ENCODE data around the gene PLCH2. TPM values are rescaled to one million over a fixed set of nuclear protein-coding genes. Genes with fewer than 3 reads are reported as not detected.

The PLCH2 gene
- total and polyA plus RNA-seq, 3 experiments from 2014 or later = 2.5 to 2.8 (median 2.5) TPM

DNA sequence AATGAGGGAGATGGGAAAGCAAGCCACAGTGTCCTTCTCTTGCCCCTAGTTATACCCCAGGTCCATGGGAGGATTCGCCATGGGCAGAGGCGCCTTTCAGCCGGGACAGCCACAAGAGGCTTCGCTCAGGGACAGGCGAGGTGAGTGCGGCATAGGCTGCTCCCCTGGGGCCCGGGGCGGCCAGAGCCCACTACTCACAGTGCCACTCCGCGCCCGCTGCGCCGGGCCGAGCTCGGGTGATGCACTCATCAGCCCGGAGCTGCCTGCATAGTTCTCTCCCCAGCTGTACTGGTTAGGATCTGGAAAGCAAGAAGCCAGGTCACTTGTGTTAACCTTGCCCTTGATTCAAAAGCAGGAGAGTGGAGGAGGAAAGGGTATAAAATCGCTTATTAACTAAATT, 41.9 kb downstream of the PLCH2 start:
- no peak overlapping the region for H3K4me3 Mint-ChIP-seq
- Histone ChIP-seq H3K27me3 (ENCODE audit: insufficient read depth, low read length, poor library complexity, severe bottlenecking) (no peaks in the 10 kb centered on the region), H3K4me3 (ENCODE audit: low read length) (no peak overlapping the region), H3K9me3 (ENCODE audit: low read length) (no peaks in the 10 kb centered on the region), H3K27ac (ENCODE audit: low read depth, low read length) (no peak overlapping the region), H3K36me3 (ENCODE audit: insufficient read depth, low read length) (peaks cover 77% of the 10 kb centered on the region), H3K4me1 (ENCODE audit: insufficient read depth, low read length) (peaks cover 5% of the 10 kb centered on the region)
- ChIA-PET CTCF (interaction anchor here (1.0 to 1.6 kb wide), 3 partner anchors 23 to 102 kb away, joined by 3 to 4 read pairs (median 3); no protein-coding TSS in a partner anchor), POLR2A (interaction anchor here (1.6 kb wide), 1 partner anchor 15 kb away, joined by 3 read pairs; no protein-coding TSS in a partner anchor)
- DNase-seq = no peak
- peaks cover 9 to 21% (median 10%) of the 10 kb centered on the region in 3 donors for H3K4me1 Mint-ChIP-seq
- H3K27me3 Mint-ChIP-seq = no peaks in the 10 kb centered on the region
- no peaks in the 10 kb centered on the region for H3K9me3 Mint-ChIP-seq
- no peak overlapping the region for H3K27ac Mint-ChIP-seq
- peaks cover 0 to 73% (median 4%) of the 10 kb centered on the region in 3 donors for H3K36me3 Mint-ChIP-seq

DNA sequence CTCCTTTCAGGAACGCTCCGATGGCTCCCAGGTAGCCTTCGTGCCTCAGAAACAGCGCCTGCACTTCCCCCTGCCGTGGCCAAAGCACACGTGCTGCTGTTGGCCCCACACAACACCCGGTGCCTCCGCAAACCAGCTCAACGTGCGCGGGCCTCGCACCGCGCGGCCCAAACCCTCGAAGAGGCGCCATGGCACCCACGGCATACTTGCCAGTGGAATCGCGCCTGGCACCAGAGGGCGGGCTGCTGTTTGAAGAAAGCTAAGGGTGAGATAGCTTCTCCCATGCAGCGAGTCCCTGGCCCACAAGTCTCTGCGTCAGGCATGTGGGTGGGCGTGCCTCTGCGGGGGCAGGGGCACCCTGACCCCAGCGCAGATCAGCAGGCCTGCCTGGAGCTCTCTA, 42.4 kb downstream of the PLCH2 start:
- Histone ChIP-seq H3K36me3 (ENCODE audit: insufficient read depth, low read length) (peaks cover 71% of the 10 kb centered on the region), H3K27me3 (ENCODE audit: insufficient read depth, low read length, poor library complexity, severe bottlenecking) (no peaks in the 10 kb centered on the region), H3K4me3 (ENCODE audit: low read length) (no peak overlapping the region), H3K4me1 (ENCODE audit: insufficient read depth, low read length) (peaks cover 11% of the 10 kb centered on the region), H3K27ac (ENCODE audit: low read depth, low read length) (no peak overlapping the region), H3K9me3 (ENCODE audit: low read length) (no peaks in the 10 kb centered on the region)
- H3K36me3 Mint-ChIP-seq = peaks cover 0 to 69% (median 4%) of the 10 kb centered on the region in 3 donors
- DNase-seq = no peak
- H3K27me3 Mint-ChIP-seq = no peaks in the 10 kb centered on the region
- H3K9me3 Mint-ChIP-seq = no peaks in the 10 kb centered on the region
- POLR2A ChIA-PET = no interaction called here
- H3K4me1 Mint-ChIP-seq = peaks cover 14 to 27% (median 16%) of the 10 kb centered on the region in 3 donors
- no peak overlapping the region for H3K4me3 Mint-ChIP-seq
- H3K27ac Mint-ChIP-seq = peak overlapping the region in 1 of 8 donors; percentile 78
- CTCF ChIA-PET = interaction anchor here (1.0 to 2.5 kb wide), 4 partner anchors 24 to 103 kb away, joined by 3 to 12 read pairs (median 4); no protein-coding TSS in a partner anchor

DNA sequence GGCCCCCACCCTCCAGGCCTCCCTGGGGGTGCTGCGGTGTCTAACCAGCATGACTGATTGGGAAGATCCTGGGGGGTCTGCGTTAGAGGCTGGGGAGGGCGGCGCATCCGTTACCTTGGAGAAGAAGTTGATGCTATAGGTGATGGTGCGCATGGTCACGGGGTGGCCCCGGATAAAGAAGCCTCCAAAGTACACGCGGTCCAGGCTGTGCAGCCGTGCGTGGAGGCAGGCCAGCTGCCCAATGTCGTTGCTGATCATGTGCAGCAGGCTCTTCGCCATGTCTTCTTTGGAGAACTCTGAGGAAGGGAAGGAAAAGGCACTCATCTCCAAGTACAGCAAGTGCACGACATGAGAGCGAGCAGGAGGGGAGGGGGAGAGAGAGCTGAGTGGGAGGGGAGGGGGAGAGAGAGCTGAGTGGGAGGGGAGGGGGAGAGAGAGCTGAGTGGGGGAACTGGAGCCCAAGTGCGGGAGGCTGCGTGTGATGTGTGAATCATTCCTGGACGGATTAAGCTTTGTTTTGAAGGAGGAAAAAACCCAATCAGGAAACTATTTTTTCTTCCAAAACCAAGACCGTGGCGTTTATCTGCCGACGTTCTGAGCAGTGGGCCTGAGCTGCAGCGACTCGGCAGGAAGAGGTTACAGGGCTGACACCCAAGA, 43.1 kb downstream of the PLCH2 start:
- H3K36me3 ChIP-seq (ENCODE audit: insufficient read depth, low read length) = peaks cover 65% of the 10 kb centered on the region
- CTCF ChIA-PET = interaction anchor here (1.0 to 2.5 kb wide), 4 partner anchors 24 to 103 kb away, joined by 3 to 12 read pairs (median 4); no protein-coding TSS in a partner anchor
- Mint-ChIP-seq H3K9me3 (no peaks in the 10 kb centered on the region), H3K4me1 (peaks cover 20 to 32% (median 21%) of the 10 kb centered on the region in 3 donors), H3K4me3 (no peak overlapping the region), H3K36me3 (peaks cover 0 to 64% (median 4%) of the 10 kb centered on the region in 3 donors), H3K27me3 (no peaks in the 10 kb centered on the region), H3K27ac (peak overlapping the region in 1 of 8 donors; percentile 43)
- no peak for DNase-seq
- H3K4me1 ChIP-seq (ENCODE audit: insufficient read depth, low read length) = peaks cover 17% of the 10 kb centered on the region
- H3K9me3 ChIP-seq (ENCODE audit: low read length) = no peaks in the 10 kb centered on the region
- H3K27ac ChIP-seq (ENCODE audit: low read depth, low read length) = no peak overlapping the region
- no peaks in the 10 kb centered on the region for H3K27me3 ChIP-seq (ENCODE audit: insufficient read depth, low read length, poor library complexity, severe bottlenecking)
- POLR2A ChIA-PET = no interaction called here
- H3K4me3 ChIP-seq (ENCODE audit: low read length) = no peak overlapping the region

DNA sequence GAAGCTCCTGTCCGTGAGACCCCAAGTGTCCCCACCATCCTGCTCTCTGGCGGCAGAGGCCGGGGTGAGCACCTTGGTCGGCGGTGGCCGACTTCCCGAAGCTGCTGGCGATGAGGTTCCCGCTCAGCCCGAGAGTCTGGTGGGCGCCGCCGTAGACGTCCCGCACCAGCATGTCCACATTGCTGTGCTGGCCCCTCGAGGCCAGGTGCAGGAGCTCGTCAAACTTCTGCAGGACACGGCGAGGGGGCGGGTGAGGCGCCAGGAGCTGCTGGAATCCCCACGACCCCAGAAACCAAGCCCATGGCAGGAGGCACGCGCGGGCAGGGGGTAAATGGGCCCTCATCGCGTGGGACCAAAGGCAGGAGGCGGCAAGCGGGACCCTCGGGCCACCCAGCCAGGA, 43.6 kb downstream of the PLCH2 start:
- peaks cover 26 to 38% (median 27%) of the 10 kb centered on the region in 3 donors for H3K4me1 Mint-ChIP-seq
- Histone ChIP-seq H3K9me3 (ENCODE audit: low read length) (no peaks in the 10 kb centered on the region), H3K36me3 (ENCODE audit: insufficient read depth, low read length) (peaks cover 64% of the 10 kb centered on the region), H3K4me1 (ENCODE audit: insufficient read depth, low read length) (peaks cover 23% of the 10 kb centered on the region), H3K27me3 (ENCODE audit: insufficient read depth, low read length, poor library complexity, severe bottlenecking) (no peaks in the 10 kb centered on the region), H3K27ac (ENCODE audit: low read depth, low read length) (no peak overlapping the region), H3K4me3 (ENCODE audit: low read length) (no peak overlapping the region)
- DNase-seq = no peak
- no peaks in the 10 kb centered on the region for H3K9me3 Mint-ChIP-seq
- no peaks in the 10 kb centered on the region for H3K27me3 Mint-ChIP-seq
- peaks cover 0 to 65% (median 4%) of the 10 kb centered on the region in 3 donors for H3K36me3 Mint-ChIP-seq
- H3K27ac Mint-ChIP-seq = no peak overlapping the region
- CTCF ChIA-PET = interaction anchor here (1.6 to 2.5 kb wide), 2 partner anchors 28 to 32 kb away, joined by 4 to 12 read pairs; no protein-coding TSS in a partner anchor
- POLR2A ChIA-PET = no interaction called here
- H3K4me3 Mint-ChIP-seq = no peak overlapping the region

DNA sequence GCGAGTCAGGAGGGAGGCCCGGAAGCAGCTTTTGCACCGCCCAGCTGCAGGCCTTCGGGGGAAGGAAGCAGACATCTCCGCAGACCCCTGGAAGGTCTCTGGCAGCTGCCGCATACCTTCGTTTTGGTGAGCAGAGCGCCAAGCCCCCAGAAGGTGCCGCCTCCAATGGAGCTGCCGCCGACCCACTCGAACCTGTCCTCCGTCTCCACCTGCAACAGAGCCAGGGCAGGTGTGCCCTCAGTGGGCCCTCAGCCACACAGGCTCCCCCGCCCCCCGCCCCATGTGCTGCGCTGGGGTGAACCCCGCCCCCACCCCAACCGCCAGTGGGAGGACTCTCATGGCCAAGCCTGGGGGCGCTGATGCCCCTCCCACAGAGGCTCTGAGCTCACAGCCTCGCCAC, 44.1 kb downstream of the PLCH2 start:
- Histone ChIP-seq H3K4me1 (ENCODE audit: insufficient read depth, low read length) (peaks cover 28% of the 10 kb centered on the region), H3K36me3 (ENCODE audit: insufficient read depth, low read length) (peaks cover 62% of the 10 kb centered on the region), H3K27ac (ENCODE audit: low read depth, low read length) (no peak overlapping the region), H3K27me3 (ENCODE audit: insufficient read depth, low read length, poor library complexity, severe bottlenecking) (no peaks in the 10 kb centered on the region), H3K9me3 (ENCODE audit: low read length) (no peaks in the 10 kb centered on the region), H3K4me3 (ENCODE audit: low read length) (no peak overlapping the region)
- no peak overlapping the region for H3K27ac Mint-ChIP-seq
- no peak overlapping the region for H3K4me3 Mint-ChIP-seq
- CTCF ChIA-PET = interaction anchor here (2.5 kb wide), 1 partner anchor 28 kb away, joined by 12 read pairs; no protein-coding TSS in a partner anchor
- DNase-seq = no peak
- H3K36me3 Mint-ChIP-seq = peaks cover 0 to 66% (median 4%) of the 10 kb centered on the region in 3 donors
- no peaks in the 10 kb centered on the region for H3K9me3 Mint-ChIP-seq
- POLR2A ChIA-PET = interaction anchor here (0.6 kb wide), 1 partner anchor 15 kb away, joined by 4 read pairs; no protein-coding TSS in a partner anchor
- H3K4me1 Mint-ChIP-seq = peaks cover 31 to 43% (median 31%) of the 10 kb centered on the region in 3 donors
- H3K27me3 Mint-ChIP-seq = no peaks in the 10 kb centered on the region

DNA sequence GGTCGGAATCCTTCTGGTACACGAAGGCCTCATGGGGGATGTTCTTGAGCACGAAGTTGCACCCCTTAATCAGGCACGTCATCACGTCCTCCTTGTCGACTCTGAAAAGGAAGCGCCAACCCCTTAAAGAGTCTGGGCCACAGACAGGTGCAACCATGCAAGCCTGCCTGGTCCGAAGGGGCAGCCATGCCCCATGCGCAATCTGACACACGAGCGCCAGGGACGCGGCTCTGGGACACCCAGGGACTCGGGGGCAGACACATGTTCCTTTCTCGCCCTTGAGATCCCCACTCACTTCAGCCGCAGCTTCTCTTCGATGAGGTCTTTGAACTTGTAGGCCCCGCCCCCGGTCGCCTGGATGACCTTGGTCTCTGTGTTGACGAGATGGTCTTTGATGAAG, 44.7 kb downstream of the PLCH2 start:
- Histone ChIP-seq H3K27ac (ENCODE audit: low read depth, low read length) (no peak overlapping the region), H3K9me3 (ENCODE audit: low read length) (no peaks in the 10 kb centered on the region), H3K4me3 (ENCODE audit: low read length) (no peak overlapping the region), H3K4me1 (ENCODE audit: insufficient read depth, low read length) (peaks cover 32% of the 10 kb centered on the region), H3K27me3 (ENCODE audit: insufficient read depth, low read length, poor library complexity, severe bottlenecking) (no peaks in the 10 kb centered on the region), H3K36me3 (ENCODE audit: insufficient read depth, low read length) (peaks cover 56% of the 10 kb centered on the region)
- no peaks in the 10 kb centered on the region for H3K27me3 Mint-ChIP-seq
- ChIA-PET CTCF (interaction anchor here (2.5 kb wide), 1 partner anchor 27 kb away, joined by 12 read pairs; no protein-coding TSS in a partner anchor), POLR2A (interaction anchor here (0.6 kb wide), 1 partner anchor 14 kb away, joined by 4 read pairs; no protein-coding TSS in a partner anchor)
- no peaks in the 10 kb centered on the region for H3K9me3 Mint-ChIP-seq
- H3K36me3 Mint-ChIP-seq = peaks cover 0 to 63% (median 4%) of the 10 kb centered on the region in 3 donors
- no peak for DNase-seq
- peaks cover 32 to 47% (median 35%) of the 10 kb centered on the region in 3 donors for H3K4me1 Mint-ChIP-seq
- no peak overlapping the region for H3K4me3 Mint-ChIP-seq
- no peak overlapping the region for H3K27ac Mint-ChIP-seq

DNA sequence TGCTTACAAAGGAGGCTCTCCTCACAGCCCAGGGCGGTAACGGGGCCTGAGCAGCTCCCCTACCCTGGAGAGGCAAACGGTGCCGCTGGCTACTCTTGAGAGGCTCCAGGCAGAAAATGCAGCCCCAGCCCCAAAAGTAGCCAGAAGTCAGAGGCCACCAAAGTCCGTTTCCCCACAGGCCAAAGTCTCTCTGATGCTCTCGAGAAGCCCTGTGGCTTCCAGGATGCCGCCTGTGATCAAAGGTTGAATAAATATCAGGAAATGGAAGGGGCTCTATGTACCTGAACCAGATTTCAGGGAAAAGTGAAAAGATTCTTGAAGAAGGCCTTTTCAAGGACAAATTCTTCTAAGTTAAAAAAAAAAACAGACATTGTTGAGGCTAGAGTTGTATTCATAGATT, 46.1 kb downstream of the PLCH2 start:
- CTCF ChIA-PET = no interaction called here

More for the DNA sequence above, 46.1 kb downstream of the PLCH2 start:
- Mint-ChIP-seq H3K9me3 (no peaks in the 10 kb centered on the region), H3K4me1 (peaks cover 37 to 52% (median 39%) of the 10 kb centered on the region in 3 donors), H3K4me3 (peak overlapping the region in 2 of 7 donors; percentile 88 to 90), H3K27ac (peak overlapping the region in 6 of 8 donors; percentile 47 to 98 (median 88)), H3K36me3 (peaks cover 0 to 53% (median 2%) of the 10 kb centered on the region in 3 donors), H3K27me3 (peaks cover 0 to 2% of the 10 kb centered on the region in 2 donors)
- POLR2A ChIA-PET = no interaction called here
- H3K27me3 ChIP-seq (ENCODE audit: insufficient read depth, low read length, poor library complexity, severe bottlenecking) = no peaks in the 10 kb centered on the region
- H3K4me1 ChIP-seq (ENCODE audit: insufficient read depth, low read length) = peaks cover 38% of the 10 kb centered on the region
- H3K4me3 ChIP-seq (ENCODE audit: low read length) = no peak overlapping the region
- H3K36me3 ChIP-seq (ENCODE audit: insufficient read depth, low read length) = peaks cover 42% of the 10 kb centered on the region
- no peak overlapping the region for H3K27ac ChIP-seq (ENCODE audit: low read depth, low read length)
- H3K9me3 ChIP-seq (ENCODE audit: low read length) = no peaks in the 10 kb centered on the region
- DNase-seq = no peak
